Measurements from ENCODE around the gene SFTPD.

Gene SFTPD

DNA sequence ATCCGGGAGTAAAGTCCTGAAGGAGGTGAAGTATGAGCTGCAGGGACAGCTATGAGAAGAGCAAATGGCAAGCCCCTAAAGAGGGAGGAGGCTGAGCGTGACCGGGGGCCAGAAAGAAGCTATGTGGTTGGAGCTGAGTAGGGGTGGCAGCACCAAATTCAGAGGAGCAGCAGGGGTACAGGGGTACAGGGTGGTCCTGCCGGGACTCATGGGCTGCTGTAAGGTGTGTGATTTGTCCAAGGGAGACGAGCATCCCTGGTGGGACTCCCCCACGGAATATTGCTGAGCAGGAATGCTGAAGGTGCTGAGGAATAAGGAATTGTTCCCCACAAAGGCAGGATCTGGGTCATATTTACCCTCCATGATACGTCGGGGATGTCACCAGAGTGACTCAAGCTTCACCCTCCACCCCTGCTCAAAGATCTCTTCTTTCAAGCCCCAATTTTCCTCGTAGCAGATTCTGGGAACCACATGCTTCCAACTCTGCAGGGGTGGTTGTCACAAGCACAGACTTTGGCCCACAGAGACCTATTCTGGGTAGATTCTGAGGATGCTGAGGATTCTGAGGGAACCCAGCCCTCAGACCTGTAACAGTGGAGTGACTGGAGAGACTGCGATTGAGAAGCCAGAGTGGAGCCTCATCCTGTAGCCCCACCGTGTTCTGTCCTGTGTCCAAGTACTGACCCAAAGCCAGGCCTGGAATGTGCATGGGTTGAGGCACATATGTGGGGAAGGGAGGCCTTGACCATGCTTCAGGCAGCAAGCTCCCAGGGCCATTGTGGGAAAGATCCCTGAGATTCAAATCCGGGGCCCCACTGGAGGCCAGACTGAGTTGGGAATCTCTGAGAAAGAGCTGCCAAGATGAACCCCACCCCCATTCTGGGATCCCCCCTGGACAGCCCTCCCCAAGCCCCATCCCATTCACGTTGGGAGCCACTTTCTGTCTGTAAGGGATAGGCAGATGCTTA is 4.2 kb downstream of the SFTPD start:
- DNase-seq (ENCODE audit: low spot score), result no peak

DNA sequence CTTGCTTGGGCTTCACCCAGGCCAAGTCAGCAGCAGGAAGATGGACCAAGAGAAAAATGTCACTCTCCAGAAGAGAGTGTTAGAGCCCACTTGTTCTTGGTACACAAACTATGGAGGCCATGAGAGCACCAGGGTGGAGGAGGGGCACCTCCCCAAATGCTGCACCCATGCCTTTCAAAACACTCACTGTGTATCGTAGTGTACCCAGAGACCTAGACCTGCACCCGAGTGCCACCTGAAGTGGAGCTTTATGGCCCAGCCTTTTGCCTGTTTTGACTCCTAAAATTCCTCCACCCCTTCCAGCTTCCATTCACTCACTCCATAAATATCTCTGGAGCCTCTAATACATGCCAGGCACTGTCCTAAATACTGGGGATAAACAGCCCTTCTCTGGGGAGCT is 5.0 kb downstream of the SFTPD start:
- no peak for DNase-seq (ENCODE audit: low spot score)

DNA sequence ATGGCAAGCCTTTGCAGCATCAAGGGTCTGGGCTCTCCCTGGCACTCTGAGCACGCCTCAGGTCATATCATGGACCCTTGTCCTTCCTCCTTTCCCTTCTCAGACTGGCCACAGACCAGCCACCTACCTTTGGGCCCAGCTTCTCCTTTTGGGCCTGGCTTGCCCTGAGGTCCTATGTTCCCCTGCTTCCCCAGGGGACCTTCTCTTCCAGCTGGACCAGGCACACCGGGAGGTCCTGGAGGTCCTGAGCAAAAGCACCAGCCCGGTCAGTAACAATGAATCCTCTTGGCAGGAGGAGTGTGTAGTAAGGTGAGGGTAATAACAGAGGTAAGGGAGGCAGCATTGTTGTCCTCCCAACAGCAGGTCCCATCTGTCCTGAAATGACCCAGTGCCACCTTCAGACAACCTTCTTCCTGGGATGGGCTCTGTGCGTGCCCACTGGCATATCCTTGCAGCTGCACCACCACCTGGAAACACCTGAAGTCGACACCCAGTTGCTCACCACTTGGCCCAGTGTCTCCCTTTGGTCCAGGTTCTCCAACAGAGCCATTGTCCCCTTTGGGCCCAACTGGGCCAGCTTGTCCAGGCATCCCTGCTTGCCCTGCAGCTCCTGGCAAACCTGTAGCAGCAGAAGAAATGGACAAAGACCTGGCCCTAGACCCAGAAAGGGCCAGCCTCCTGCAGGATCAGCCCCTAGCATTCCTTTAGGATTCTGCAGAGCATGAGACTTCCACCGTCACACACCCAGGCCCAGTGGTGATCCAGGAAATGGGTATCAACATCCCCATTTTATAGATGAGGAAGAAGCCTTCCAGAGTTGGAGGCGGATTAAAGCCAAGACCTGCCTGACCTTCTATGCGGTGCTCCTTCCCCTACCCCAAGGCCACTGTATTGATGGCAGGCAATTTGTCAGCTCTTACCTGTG is 6.4 kb downstream of the SFTPD start:
- no peak for DNase-seq (ENCODE audit: low spot score)

DNA sequence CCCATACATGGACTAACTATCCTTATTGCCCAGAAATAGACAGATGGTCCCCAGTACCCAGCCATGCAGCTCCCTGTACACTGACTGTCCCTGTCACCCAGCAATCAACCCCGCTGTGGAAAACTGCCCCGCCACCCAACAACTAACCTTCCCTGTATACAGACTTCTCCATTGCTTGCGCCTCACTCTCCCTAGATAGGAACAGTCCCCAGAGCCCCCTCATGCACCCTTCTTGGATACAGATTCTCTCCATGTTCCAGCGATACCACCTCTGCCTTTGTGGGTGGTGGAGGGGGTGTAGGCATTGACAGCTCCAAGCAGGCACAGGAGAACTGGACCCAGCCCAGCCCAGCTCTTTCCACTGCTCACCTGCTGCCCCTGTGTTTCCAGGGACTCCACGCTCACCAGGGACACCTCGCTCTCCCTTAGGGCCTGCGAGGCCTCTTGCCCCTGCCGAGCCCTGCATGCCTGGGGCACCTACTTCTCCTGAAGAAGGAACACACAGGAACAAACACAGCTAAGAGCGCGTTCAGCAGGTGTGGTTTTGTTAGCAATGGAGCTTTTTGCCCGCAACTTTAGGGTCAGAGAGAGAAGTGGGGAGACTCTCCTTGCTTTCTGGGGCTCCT is 7.2 kb downstream of the SFTPD start:
- DNase-seq (ENCODE audit: low spot score), result no peak

- no peak for DNase-seq (ENCODE audit: low spot score)
These were observed 7.8 kb downstream of the SFTPD start for GRCh38 chr10:79941146-79941545.

DNA sequence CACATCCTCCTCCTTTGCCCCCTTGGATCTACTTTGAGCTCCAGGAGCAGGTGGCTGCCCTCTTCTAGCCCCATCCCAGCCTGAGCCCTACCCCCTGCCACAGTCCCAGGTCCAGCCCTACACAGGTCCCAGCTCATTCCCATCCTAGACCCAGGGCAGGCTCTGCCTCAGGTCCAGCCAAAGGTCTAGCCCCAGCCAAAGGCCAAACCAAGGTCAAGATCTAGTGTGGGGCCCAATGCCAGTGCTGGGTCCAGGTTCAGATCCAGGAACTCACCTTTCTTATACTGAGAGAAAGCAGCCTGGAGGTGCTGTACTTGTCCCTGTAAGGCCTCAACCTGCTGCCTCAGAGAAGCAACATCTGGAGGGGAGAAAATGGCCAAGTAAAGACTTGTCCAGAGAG is 8.5 kb downstream of the SFTPD start:
- no peak for DNase-seq (ENCODE audit: low spot score)

- no peak for DNase-seq (ENCODE audit: low spot score)
These were observed 8.9 kb downstream of the SFTPD start for GRCh38 chr10:79939969-79940368.

DNA sequence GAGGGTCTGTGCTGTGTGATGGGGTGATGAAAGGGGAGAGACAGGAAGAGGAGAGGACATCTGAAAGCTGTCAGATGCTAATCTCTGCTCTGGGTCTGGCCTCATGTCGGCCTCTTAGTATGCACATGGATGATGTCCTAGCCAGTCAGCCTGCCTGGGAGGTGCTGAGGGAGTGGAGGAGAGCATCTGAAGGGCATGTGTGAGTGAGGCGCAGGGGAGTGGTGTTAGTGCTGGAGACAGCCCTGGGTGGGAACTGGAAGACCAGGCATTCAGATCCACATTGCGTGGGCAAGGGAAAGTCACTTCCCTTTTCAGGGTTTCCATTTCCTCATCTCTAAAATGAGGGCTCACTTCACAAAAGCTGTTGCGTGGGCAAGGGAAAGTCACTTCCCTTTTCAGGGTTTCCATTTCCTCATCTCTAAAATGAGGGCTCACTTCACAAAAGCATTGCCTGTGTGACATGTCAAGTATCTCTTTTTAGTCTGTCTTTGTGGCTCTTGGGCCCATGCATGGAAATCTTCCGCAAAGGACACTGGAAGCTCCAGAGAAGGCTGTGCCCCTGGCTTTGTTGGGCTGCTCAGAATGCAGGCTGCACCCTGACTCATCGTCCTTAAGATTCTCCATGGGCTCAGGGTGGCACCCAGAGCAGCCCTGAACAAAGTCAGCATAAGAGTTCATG is 10.0 kb downstream of the SFTPD start:
- DNase-seq (ENCODE audit: low spot score), result no peak

GRCh38 chr10:79937701-79938151 is 11.2 kb downstream of the SFTPD start:
- DNase-seq (ENCODE audit: low spot score), result no peak

- DNase-seq (ENCODE audit: low spot score), result no peak
These were observed 12.0 kb downstream of the SFTPD start for GRCh38 chr10:79936625-79937615.

- no peak for DNase-seq (ENCODE audit: low spot score)
These were observed 14.9 kb downstream of the SFTPD start for GRCh38 chr10:79933961-79934360.

- DNase-seq (ENCODE audit: low spot score), result no peak
These were observed 16.0 kb downstream of the SFTPD start for GRCh38 chr10:79932841-79933379.

DNA sequence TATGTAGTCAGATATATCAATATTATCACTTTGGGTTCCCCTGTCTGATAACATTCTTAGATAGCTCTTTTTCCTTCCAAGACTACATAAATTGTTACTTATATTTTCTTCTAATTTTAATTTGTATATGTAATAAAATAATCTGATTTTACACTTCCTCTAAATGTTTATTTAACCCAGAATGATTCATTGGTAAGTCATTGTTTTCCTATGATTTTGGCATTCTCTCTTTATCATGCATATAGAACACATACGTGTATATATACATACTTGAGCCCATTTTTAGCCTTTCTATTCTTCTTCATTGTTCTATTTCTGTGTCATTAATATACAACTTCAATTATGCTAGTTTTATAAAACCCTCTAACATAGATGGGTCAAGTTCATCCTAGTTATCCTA is 16.6 kb downstream of the SFTPD start:
- DNase-seq (ENCODE audit: low spot score), result no peak

DNA sequence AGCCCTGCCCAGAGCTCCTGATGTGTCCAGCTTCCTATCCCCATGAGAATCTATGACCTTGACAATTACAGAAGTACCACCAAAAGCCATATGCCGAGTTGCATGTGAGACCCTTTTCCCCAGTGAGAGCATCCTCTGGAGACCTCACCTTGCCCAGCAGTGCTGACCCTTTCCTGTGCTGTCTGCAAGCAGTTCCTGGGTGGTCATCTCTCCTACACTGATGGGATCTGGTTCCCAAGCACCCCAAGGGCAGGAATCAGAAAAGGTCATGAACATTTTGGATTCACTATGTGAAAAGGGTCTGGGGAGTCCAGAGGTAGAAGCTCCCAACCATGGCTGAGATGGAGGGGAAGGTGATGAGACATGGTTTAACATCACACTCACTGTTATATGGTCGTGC is 18.2 kb downstream of the SFTPD start:
- no peak for DNase-seq (ENCODE audit: low spot score)

GRCh38 chr10:79930267-79930666 is 18.6 kb downstream of the SFTPD start:
- DNase-seq (ENCODE audit: low spot score), result no peak

DNA sequence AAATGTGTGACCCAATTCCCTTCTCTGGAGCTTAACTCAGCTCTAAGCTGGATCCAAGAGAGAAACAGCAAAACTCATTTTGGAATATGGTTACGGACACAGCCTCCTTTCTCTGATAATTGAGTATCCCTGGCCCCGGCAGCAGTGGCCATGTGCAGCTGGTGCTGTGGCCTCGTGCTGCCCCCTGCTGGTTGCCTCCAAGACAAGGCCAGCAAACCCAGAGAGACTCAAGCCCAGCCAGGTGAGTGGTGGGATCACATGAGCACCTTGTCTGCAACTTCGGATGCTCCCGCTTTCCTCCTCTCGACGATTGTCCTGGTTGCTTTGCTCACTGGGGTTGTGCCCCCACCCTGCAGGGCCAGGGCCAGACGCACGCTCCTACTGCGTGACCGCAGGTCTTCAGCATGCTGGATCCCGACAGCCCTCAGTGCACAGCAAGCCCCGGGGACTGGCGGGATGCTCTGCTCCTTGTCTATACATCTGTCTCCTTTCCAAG is 19.4 kb downstream of the SFTPD start:
- peak; percentile 77 for DNase-seq (ENCODE audit: low spot score)

DNA sequence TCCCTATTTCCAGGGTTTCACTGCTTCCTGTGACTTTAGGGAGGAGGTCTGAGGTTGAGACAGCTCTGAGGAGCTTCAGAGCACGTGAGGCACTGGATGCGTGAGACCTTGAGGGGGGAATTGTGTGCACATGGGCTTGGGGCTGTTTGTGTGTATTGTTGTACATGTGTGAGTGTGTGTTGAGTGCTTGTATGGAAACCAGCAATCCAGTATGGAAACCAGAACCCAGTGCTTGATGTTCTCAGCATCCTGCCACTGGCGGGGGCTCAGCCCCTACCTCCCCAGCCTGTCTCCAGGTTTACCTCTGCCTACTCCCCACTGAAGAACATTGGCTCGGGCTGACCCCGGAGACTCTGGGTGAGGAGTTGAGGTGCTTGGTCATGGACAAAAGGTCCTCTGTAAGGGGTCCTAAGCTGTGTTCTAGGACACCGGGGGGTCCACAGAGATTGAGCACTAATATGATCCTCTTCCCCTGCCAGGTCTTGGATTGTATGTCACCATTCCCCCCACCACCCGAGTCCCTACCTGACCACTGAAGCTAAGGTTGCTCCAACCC is 20.8 kb downstream of the SFTPD start:
- no peak for DNase-seq (ENCODE audit: low spot score)

- DNase-seq (ENCODE audit: low spot score), result no peak
These were observed 21.6 kb downstream of the SFTPD start for GRCh38 chr10:79927111-79927828.

- no peak for DNase-seq (ENCODE audit: low spot score)
These were observed 22.9 kb downstream of the SFTPD start for GRCh38 chr10:79926037-79926436.

Measured in D341Med (cell line).